GM12878 (cell line): ENCODE measurements around the gene SPCS2. TPM values are rescaled to one million over a fixed set of nuclear protein-coding genes. Genes with fewer than 3 reads are reported as not detected.

Source experiments
- ATAC-seq: fragments of 200-7000 bp; cut with Tn5 transposase; 3 replicates; pipeline ENCODE4 v1.9.1; 2020; ENCODE audit warnings: mild to moderate bottlenecking, moderate library complexity
- BruUV-seq: library from RNA; stranded (reverse); fragments of 400-500 nt; replicated peaks from 2 replicates; lab custom pipeline; 2021; lab: Mats Ljungman, UMichigan
- CTCF ChIA-PET: fragments of 300-600 bp; sonication (Branson Sonifier 250); formaldehyde crosslinking; extraction: SDS; loops from one replicate; lab custom pipeline; 2021; ENCODE audit warnings: inconsistent platforms; lab: Yijun Ruan, JAX
- POLR2A ChIA-PET: fragments of 350-600 bp; formaldehyde crosslinking; extraction: SDS; loops from one replicate; lab custom pipeline; 2021; ENCODE audit warnings: inconsistent platforms; lab: Charles Lee
- RAD21 ChIA-PET: fragments of 300-600 bp; sonication (Branson Sonifier 250); formaldehyde crosslinking; loops from one replicate; lab custom pipeline; 2023; ENCODE audit warnings: antibody characterized with exemption; ENCODE audit not compliant: unreplicated experiment; lab: Charles Lee
- SMC1A ChIA-PET: fragments of 300-600 bp; sonication (Branson Sonifier 250); formaldehyde crosslinking; loops from one replicate; lab custom pipeline; 2023; ENCODE audit not compliant: unreplicated experiment, uncharacterized antibody; lab: Charles Lee
- DNase-seq: peaks from one replicate; pipeline ENCODE4 v3.0.0-alpha.2; 2011; ENCODE audit warnings: low read depth, low spot score
- FAIRE-seq: peaks from 3 replicates; lab custom pipeline; 2011; peaks lifted over from hg19 to GRCh38; lab: Jason Lieb, UNC
- H2AFZ ChIP-seq: 2 replicates; pipeline ENCODE4 v1.6.0; 2011; ENCODE audit warnings: low read depth, low read length, control low read depth; ENCODE audit not compliant: control insufficient read depth
- H3K27ac ChIP-seq: 2 replicates; pipeline ENCODE4 v1.5.1; 2011; ENCODE audit warnings: control low read depth; ENCODE audit not compliant: control insufficient read depth, insufficient read depth
- H3K27me3 ChIP-seq, 2 experiments: replicated peaks in 1 of 2; 2 replicates each; pipeline versions ENCODE4 v1.6.0 to v1.6.1; 2011; ENCODE audit warnings: low read length in 1 of 2; ENCODE audit not compliant: control insufficient read depth in 2 of 2, insufficient read depth in 2 of 2
- H3K36me3 ChIP-seq, 2 experiments: 2 replicates each; pipeline ENCODE4 v1.5.1; 2011; ENCODE audit warnings: low read length in 1 of 2; ENCODE audit not compliant: control insufficient read depth in 2 of 2, insufficient read depth in 2 of 2
- H3K4me1 ChIP-seq: 2 replicates; pipeline ENCODE4 v1.6.1; 2011; ENCODE audit warnings: mild to moderate bottlenecking, low read length, moderate library complexity, mixed read lengths; ENCODE audit not compliant: control insufficient read depth, insufficient read depth
- H3K4me2 ChIP-seq: 2 replicates; pipeline ENCODE4 v1.6.0; 2011; ENCODE audit warnings: control low read depth; ENCODE audit not compliant: control insufficient read depth, insufficient read depth
- H3K4me3 ChIP-seq: fragments of 200-600 bp; sonication (generic); 2 replicates; pipeline ENCODE4 v1.5.1; 2016
- H3K79me2 ChIP-seq: 2 replicates; pipeline ENCODE4 v1.6.0; 2011; ENCODE audit warnings: low read length; ENCODE audit not compliant: control insufficient read depth, insufficient read depth
- H3K9ac ChIP-seq: 2 replicates; pipeline ENCODE4 v1.8.0; 2011; ENCODE audit warnings: low read length, control low read depth, mixed read lengths; ENCODE audit not compliant: control insufficient read depth, insufficient read depth
- H3K9me3 ChIP-seq: replicated peaks from 3 replicates; pipeline ENCODE4 v1.5.1; 2011; ENCODE audit warnings: mild to moderate bottlenecking, low read length; ENCODE audit not compliant: control insufficient read depth, insufficient read depth
- H4K20me1 ChIP-seq: 2 replicates; pipeline ENCODE4 v1.6.0; 2011; ENCODE audit not compliant: control insufficient read depth, insufficient read depth
- IKZF1 ChIP-seq: fragments of 450-650 bp; conservative IDR thresholded peaks from 2 replicates; pipeline ENCODE4 v1.6.1; 2017; ENCODE audit warnings: antibody characterized with exemption, mild to moderate bottlenecking
- MLLT1 ChIP-seq: fragments of 450-650 bp; IDR thresholded peaks from 2 replicates; pipeline ENCODE4 v1.6.1; 2016; ENCODE audit warnings: mild to moderate bottlenecking
- POLR2AphosphoS5 ChIP-seq: IDR thresholded peaks from 2 replicates; pipeline ENCODE4 v1.6.1; 2011; ENCODE audit warnings: mild to moderate bottlenecking, low read length, inconsistent platforms
- POU2F2 ChIP-seq: IDR thresholded peaks from 3 replicates; pipeline ENCODE4 v1.6.1; 2011; ENCODE audit warnings: low read depth, mild to moderate bottlenecking, low read length, borderline replicate concordance
- RUNX3 ChIP-seq: IDR thresholded peaks from 2 replicates; pipeline ENCODE4 v1.6.1; 2012; ENCODE audit warnings: low read length, inconsistent platforms
- SUZ12 ChIP-seq: fragments of 200-600 bp; sonication (generic); IDR thresholded peaks from one replicate; pipeline ENCODE4 v1.6.1; 2018; ENCODE audit warnings: antibody characterized with exemption, mild to moderate bottlenecking; ENCODE audit not compliant: unreplicated experiment
- WGBS: methylation state at CpG from one replicate; pipeline ENCODE4 v1.1.6; 2016; ENCODE audit warnings: low lambda C conversion rate; ENCODE audit not compliant: insufficient replicate concordance, insufficient coverage; ENCODE audit errors: missing lambda C conversion rate; 5-methylcytosine and 5-hydroxymethylcytosine counted together
- in situ Hi-C: fragments of 300-500 bp; cut with MboI; formaldehyde crosslinking; loops from 9 replicates; pipeline ENCODE4 v1.14.3; 2018; ENCODE audit warnings: mixed read lengths
- intact Hi-C: fragments of 100-400 bp; cut with micrococcal nuclease; formaldehyde crosslinking; loops from one replicate; pipeline ENCODE4 v1.14.2; 2022; ENCODE audit not compliant: unreplicated experiment
- polyA plus RNA-seq, 11 experiments: library from polyadenylated mRNA; depleted of rRNA in 4 of 11; unstranded in 6 of 11; stranded (reverse) in 5 of 11; fragments of >200 nt; fragmentation: Nextera tagmentation in 4 of 11; fragmentation: Illumina TruSeq in 1 of 11; extraction: Ambion mirVana in 4 of 11; extraction: Trizol in 1 of 11; gene quantifications; 1 replicate in 1 of 11; 2 replicates in 10 of 11; pipeline versions ENCODE4 v1.2.1 to v1.2.3, GENCODE V29; 2011 to 2016; ENCODE audit warnings: inconsistent platforms in 2 of 11, missing spikeins in 2 of 11, low read depth in 1 of 11
- total RNA-seq, 4 experiments: library from RNA; depleted of rRNA in 3 of 4; stranded (reverse); fragments of >200 nt in 3 of 4; fragmentation: Illumina TruSeq in 1 of 4; extraction: Trizol in 1 of 4; gene quantifications; 2 replicates each; pipeline versions ENCODE4 v1.2.1 to v1.2.3, GENCODE V29; 2013 to 2021

Gene SPCS2
- total and polyA plus RNA-seq, 10 of the 15 experiments (the other 5 are each of a cell fraction or from before 2014, with no cell fraction given) = 40.7 to 661 (median 192) TPM

- no peak for FAIRE-seq
- intact Hi-C loops = no loop called here
- DNase-seq = no peak
- peak; percentile 55 for ATAC-seq
- ChIA-PET RAD21 (interaction anchor here (0.9 to 1.7 kb wide), 3 partner anchors 10 to 279 kb away, joined by 3 to 5 read pairs (median 3); no protein-coding TSS in a partner anchor), POLR2A (no interaction called here), SMC1A (interaction anchor here (0.6 to 2.2 kb wide), 7 partner anchors 17 to 278 kb away, joined by 3 to 11 read pairs (median 4); no protein-coding TSS in a partner anchor), CTCF (interaction anchor here (0.6 to 8.4 kb wide), 12 partner anchors 8 to 565 kb away, joined by 3 to 77 read pairs (median 6); no protein-coding TSS in a partner anchor)
- BruUV-seq = no TSS peak
- Histone ChIP-seq H2AFZ (no peak overlapping the region), H3K79me2 (no peaks in the 10 kb centered on the region), H3K9me3 (no peaks in the 10 kb centered on the region), H3K4me2 (no peak overlapping the region), H3K9ac (no peak overlapping the region), H3K4me3 (no peak overlapping the region), H3K27me3 (no peaks in the 10 kb centered on the region), H3K36me3 (no peaks in the 10 kb centered on the region), H3K27ac (no peak overlapping the region), H4K20me1 (no peaks in the 10 kb centered on the region), H3K4me1 (no peaks in the 10 kb centered on the region)
- peak; percentile 64 for TF ChIP-seq RUNX3
- no peak for TF ChIP-seq SUZ12
- no peak for TF ChIP-seq POLR2AphosphoS5
- WGBS = 69% methylated on average over 8 of the region's 8 CpGs
- in situ Hi-C loops = no loop called here
Observed at GRCh38 chr11:74926304-74927030, 22.6 kb upstream of the SPCS2 start.

GRCh38 chr11:74927496-74927895, 21.6 kb upstream of the SPCS2 start:
- in situ Hi-C loops (no loop called here), intact Hi-C loops (no loop called here)
- Histone ChIP-seq H3K79me2 (no peaks in the 10 kb centered on the region), H3K4me3 (no peak overlapping the region), H4K20me1 (no peaks in the 10 kb centered on the region), H3K27ac (no peak overlapping the region), H3K27me3 (no peaks in the 10 kb centered on the region), H3K9me3 (no peaks in the 10 kb centered on the region), H3K36me3 (peaks cover 0 to 2% of the 10 kb centered on the region in 2 experiments; a peak in 1 of 4 replicates), H3K4me2 (no peak overlapping the region), H2AFZ (no peak overlapping the region), H3K9ac (no peak overlapping the region)
- ChIA-PET CTCF (interaction anchor here (0.9 to 8.4 kb wide), 8 partner anchors 95 to 325 kb away, joined by 3 to 77 read pairs (median 6); no protein-coding TSS in a partner anchor), SMC1A (interaction anchor here (1.9 kb wide), 1 partner anchor 213 kb away, joined by 5 read pairs; no protein-coding TSS in a partner anchor), POLR2A (no interaction called here), RAD21 (interaction anchor here (0.6 kb wide), 2 partner anchors 14 to 143 kb away, joined by 3 read pairs; no protein-coding TSS in a partner anchor)
- BruUV-seq = no TSS peak
- FAIRE-seq = no peak
- no peak for ATAC-seq
- no peak for DNase-seq
- TF ChIP-seq MLLT1 = no peak
- no peak for TF ChIP-seq POU2F2
- TF ChIP-seq IKZF1 = no peak
- TF ChIP-seq, all 136 proteins: peak for 0
- H3K4me1 ChIP-seq = no peaks in the 10 kb centered on the region
